Neutrophil (primary cell): Measurements from ENCODE around the gene GRHL3.
A peak's percentile ranks its signal among the peaks of the same experiment; 100 is the strongest.

Experiments
- H3K27ac ChIP-seq: fragments of 200-600 bp; sonication (generic); 2 replicates; pipeline ENCODE4 v1.5.1; 2016; ENCODE audit warnings: mild to moderate bottlenecking, moderate library complexity
- H3K27me3 ChIP-seq: fragments of 200-600 bp; sonication (generic); 2 replicates; pipeline ENCODE4 v1.6.0; 2016; ENCODE audit warnings: mild to moderate bottlenecking
- H3K36me3 ChIP-seq: fragments of 200-600 bp; sonication (generic); 2 replicates; pipeline ENCODE4 v1.5.1; 2017
- H3K4me1 ChIP-seq, 2 experiments: fragments of 200-600 bp in 1 of 2; sonication (generic) in 1 of 2; 1 replicate in 1 of 2; 2 replicates in 1 of 2; pipeline versions ENCODE4 v1.5.1 to v1.6.1; 2013 to 2016; ENCODE audit warnings: low read depth in 1 of 2, low read length in 1 of 2, mild to moderate bottlenecking in 1 of 2, moderate library complexity in 1 of 2; ENCODE audit not compliant: control insufficient read depth in 1 of 2, insufficient read depth in 1 of 2
- H3K4me3 ChIP-seq, 2 experiments: fragments of 200-600 bp in 1 of 2; sonication (generic) in 1 of 2; 1 replicate in 1 of 2; 2 replicates in 1 of 2; pipeline ENCODE4 v1.5.1; 2013 to 2016; ENCODE audit warnings: low read depth in 1 of 2, low read length in 1 of 2, mild to moderate bottlenecking in 1 of 2, moderate library complexity in 1 of 2
- H3K9me3 ChIP-seq: fragments of 200-600 bp; sonication (generic); 2 replicates; pipeline ENCODE4 v1.5.1; 2016
- CTCF ChIP-seq: fragments of 200-600 bp; sonication (generic); IDR thresholded peaks from 2 replicates; pipeline ENCODE4 v1.5.1; 2016; ENCODE audit warnings: antibody characterized with exemption

GRHL3 gene

GRCh38 chr1:24373710-24374109 lies 54.6 kb downstream of the GRHL3 start:
- no peaks in the 10 kb centered on the region for H3K27me3 ChIP-seq

GRCh38 chr1:24374891-24375786 lies 56.0 kb downstream of the GRHL3 start:
- no peaks in the 10 kb centered on the region for H3K27me3 ChIP-seq
- H3K4me3 ChIP-seq: no peak overlapping the region
- no peaks in the 10 kb centered on the region for H3K9me3 ChIP-seq
- no peaks in the 10 kb centered on the region for H3K4me1 ChIP-seq
- TF ChIP-seq CTCF: no peak
- H3K36me3 ChIP-seq: no peaks in the 10 kb centered on the region
- H3K27ac ChIP-seq: no peak overlapping the region

More at GRCh38 chr1:24373710-24374109, 54.6 kb downstream of the GRHL3 start:
- H3K4me1 ChIP-seq: no peaks in the 10 kb centered on the region
- no peak overlapping the region for H3K27ac ChIP-seq
- H3K36me3 ChIP-seq: no peaks in the 10 kb centered on the region
- no peaks in the 10 kb centered on the region for H3K9me3 ChIP-seq
- H3K4me3 ChIP-seq: no peak overlapping the region
- no peak for TF ChIP-seq CTCF

- Histone ChIP-seq H3K36me3 (no peaks in the 10 kb centered on the region), H3K9me3 (no peaks in the 10 kb centered on the region), H3K4me1 (peaks cover 16 to 19% of the 10 kb centered on the region in 2 experiments), H3K27ac (no peak overlapping the region), H3K4me3 (no peak overlapping the region), H3K27me3 (no peaks in the 10 kb centered on the region)
- TF ChIP-seq CTCF: no peak
Observed at GRCh38 chr1:24379733-24380315, 60.7 kb downstream of the GRHL3 start.

- H3K36me3 ChIP-seq: no peaks in the 10 kb centered on the region
- no peak overlapping the region for H3K4me3 ChIP-seq
- TF ChIP-seq CTCF: no peak
- no peaks in the 10 kb centered on the region for H3K27me3 ChIP-seq
- H3K27ac ChIP-seq: peak overlapping the region; percentile 14
- H3K4me1 ChIP-seq: peaks cover 23 to 26% of the 10 kb centered on the region in 2 experiments
- H3K9me3 ChIP-seq: no peaks in the 10 kb centered on the region
Observed at GRCh38 chr1:24380508-24380907, 61.4 kb downstream of the GRHL3 start.

GRCh38 chr1:24381256-24381655 lies 62.1 kb downstream of the GRHL3 start:
- H3K27ac ChIP-seq: no peak overlapping the region
- H3K4me1 ChIP-seq: peaks cover 30 to 33% of the 10 kb centered on the region in 2 experiments
- no peak for TF ChIP-seq CTCF

More at GRCh38 chr1:24381256-24381655, 62.1 kb downstream of the GRHL3 start:
- Histone ChIP-seq H3K9me3 (no peaks in the 10 kb centered on the region), H3K36me3 (no peaks in the 10 kb centered on the region), H3K27me3 (no peaks in the 10 kb centered on the region), H3K4me3 (no peak overlapping the region)
